Measurements from ENCODE around the gene POLE.

GRCh38 chr12:132593521-132593920 lies 93.6 kb downstream of the POLE start:
- TF ChIP-seq CTCF (IDR thresholded peaks at IDR 0.05) (no peak), POLR2A (IDR thresholded peaks at IDR 0.05) (no peak)

Measured in body of pancreas (tissue), 4 donors.